Measurements from ENCODE around the gene TNC.

The TNC gene

GRCh38 chr9:115073456-115073855 is 44.5 kb downstream of the TNC start:
- Histone ChIP-seq H3K4me3 (ENCODE audit: low read depth in 1 of 2, low read length in 2 of 2) (no peak overlapping the region), H3K4me1 (ENCODE audit: control insufficient read depth in 1 of 2, insufficient read depth in 2 of 2, low read length in 2 of 2) (peaks cover 0 to 8% of the 10 kb centered on the region in 2 donors), H3K27me3 (ENCODE audit: low read depth, low read length) (no peaks in the 10 kb centered on the region), H3K9me3 (ENCODE audit: control insufficient read depth in 1 of 2, low read length in 2 of 2) (no peaks in the 10 kb centered on the region), H3K36me3 (ENCODE audit: control insufficient read depth in 1 of 2, insufficient read depth in 2 of 2, low read length in 2 of 2) (peaks cover 34 to 61% of the 10 kb centered on the region in 2 donors), H3K27ac (ENCODE audit: low read length) (no peak overlapping the region)

DNA sequence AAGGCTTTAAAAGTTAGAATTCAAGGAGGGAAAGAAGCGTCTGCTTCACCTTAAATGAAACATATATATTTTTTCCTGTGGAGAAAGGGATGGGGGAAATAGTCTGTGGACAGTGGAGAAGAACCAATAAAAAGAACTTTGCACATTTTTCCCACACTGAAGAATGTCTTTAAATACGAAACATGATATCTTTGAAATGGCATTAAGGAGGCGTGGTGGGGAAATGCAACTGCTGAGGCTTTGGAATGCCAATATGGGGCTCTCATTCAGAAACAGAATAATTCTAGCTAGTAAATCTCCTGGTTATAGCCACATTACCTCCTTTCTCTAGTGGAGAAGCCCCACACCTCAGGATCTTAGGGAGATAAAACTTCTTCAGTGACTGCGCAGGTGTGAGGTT is 46.8 kb downstream of the TNC start:
- Histone ChIP-seq H3K9me3 (ENCODE audit: control insufficient read depth in 1 of 2, low read length in 2 of 2) (no peaks in the 10 kb centered on the region), H3K4me1 (ENCODE audit: control insufficient read depth in 1 of 2, insufficient read depth in 2 of 2, low read length in 2 of 2) (peaks cover 0 to 25% of the 10 kb centered on the region in 2 donors), H3K36me3 (ENCODE audit: control insufficient read depth in 1 of 2, insufficient read depth in 2 of 2, low read length in 2 of 2) (peaks cover 31 to 59% of the 10 kb centered on the region in 2 donors), H3K27ac (ENCODE audit: low read length) (no peak overlapping the region), H3K4me3 (ENCODE audit: low read depth in 1 of 2, low read length in 2 of 2) (no peak overlapping the region), H3K27me3 (ENCODE audit: low read depth, low read length) (no peaks in the 10 kb centered on the region)

GRCh38 chr9:115069771-115070170 is 48.2 kb downstream of the TNC start:
- peaks cover 33 to 47% of the 10 kb centered on the region in 2 donors for H3K36me3 ChIP-seq (ENCODE audit: control insufficient read depth in 1 of 2, insufficient read depth in 2 of 2, low read length in 2 of 2)
- H3K27ac ChIP-seq (ENCODE audit: low read length) = no peak overlapping the region

DNA sequence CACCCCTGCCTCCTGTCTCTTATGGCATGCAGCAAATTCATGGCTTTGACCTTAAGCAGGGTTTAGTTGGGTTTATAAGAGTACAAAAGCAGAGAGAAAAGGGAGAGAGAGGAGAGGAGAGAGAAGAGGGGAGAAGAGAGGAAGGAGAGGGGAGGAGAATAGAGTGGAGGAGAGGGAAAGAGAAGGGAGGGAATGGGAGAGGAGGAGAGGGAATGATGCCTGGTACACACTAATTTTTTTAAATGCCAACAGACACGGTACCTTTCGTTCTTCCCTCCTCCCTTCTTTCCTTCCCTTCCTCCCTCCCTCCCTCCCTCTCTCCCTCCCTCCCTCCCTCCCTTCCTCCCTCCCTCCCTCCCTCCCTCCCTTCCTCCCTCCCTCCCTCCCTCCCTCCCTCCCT is 48.7 kb downstream of the TNC start:
- H3K9me3 ChIP-seq (ENCODE audit: control insufficient read depth in 1 of 2, low read length in 2 of 2) = no peaks in the 10 kb centered on the region
- H3K4me3 ChIP-seq (ENCODE audit: low read depth in 1 of 2, low read length in 2 of 2) = no peak overlapping the region
- H3K4me1 ChIP-seq (ENCODE audit: control insufficient read depth in 1 of 2, insufficient read depth in 2 of 2, low read length in 2 of 2) = peaks cover 0 to 36% of the 10 kb centered on the region in 2 donors
- no peaks in the 10 kb centered on the region for H3K27me3 ChIP-seq (ENCODE audit: low read depth, low read length)
- H3K27ac ChIP-seq (ENCODE audit: low read length) = peak overlapping the region; percentile 76
- peaks cover 35 to 46% of the 10 kb centered on the region in 2 donors for H3K36me3 ChIP-seq (ENCODE audit: control insufficient read depth in 1 of 2, insufficient read depth in 2 of 2, low read length in 2 of 2)

More at GRCh38 chr9:115069771-115070170, 48.2 kb downstream of the TNC start:
- H3K9me3 ChIP-seq (ENCODE audit: control insufficient read depth in 1 of 2, low read length in 2 of 2) = no peaks in the 10 kb centered on the region
- H3K27me3 ChIP-seq (ENCODE audit: low read depth, low read length) = no peaks in the 10 kb centered on the region
- H3K4me3 ChIP-seq (ENCODE audit: low read depth in 1 of 2, low read length in 2 of 2) = no peak overlapping the region
- peaks cover 0 to 32% of the 10 kb centered on the region in 2 donors for H3K4me1 ChIP-seq (ENCODE audit: control insufficient read depth in 1 of 2, insufficient read depth in 2 of 2, low read length in 2 of 2)

DNA sequence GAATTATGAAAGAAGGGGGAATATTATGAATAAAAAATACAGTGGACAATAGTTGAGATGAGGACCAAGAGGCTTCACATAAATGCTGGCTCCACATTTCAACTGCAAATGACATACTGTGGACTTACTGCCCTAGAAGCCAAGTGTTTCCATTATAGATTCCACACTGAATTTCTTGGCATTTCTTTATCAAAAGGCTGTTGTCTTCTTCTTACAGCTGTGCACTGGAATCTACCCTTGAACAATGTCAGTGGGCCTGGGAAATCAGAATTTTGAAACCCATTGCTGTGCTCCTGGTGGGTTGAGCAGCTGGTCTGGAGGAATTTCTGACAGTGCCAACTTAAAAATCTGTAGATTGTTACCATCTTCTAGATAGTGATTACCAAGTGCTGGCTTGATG is 49.9 kb downstream of the TNC start:
- Histone ChIP-seq H3K4me1 (ENCODE audit: control insufficient read depth in 1 of 2, insufficient read depth in 2 of 2, low read length in 2 of 2) (peaks cover 0 to 37% of the 10 kb centered on the region in 2 donors), H3K36me3 (ENCODE audit: control insufficient read depth in 1 of 2, insufficient read depth in 2 of 2, low read length in 2 of 2) (peaks cover 24 to 35% of the 10 kb centered on the region in 2 donors), H3K9me3 (ENCODE audit: control insufficient read depth in 1 of 2, low read length in 2 of 2) (no peaks in the 10 kb centered on the region), H3K4me3 (ENCODE audit: low read depth in 1 of 2, low read length in 2 of 2) (no peak overlapping the region), H3K27me3 (ENCODE audit: low read depth, low read length) (no peaks in the 10 kb centered on the region), H3K27ac (ENCODE audit: low read length) (peak overlapping the region; percentile 43)

GRCh38 chr9:115063058-115063845 is 54.7 kb downstream of the TNC start:
- no peak overlapping the region for H3K4me3 ChIP-seq (ENCODE audit: low read depth in 1 of 2, low read length in 2 of 2)
- H3K36me3 ChIP-seq (ENCODE audit: control insufficient read depth in 1 of 2, insufficient read depth in 2 of 2, low read length in 2 of 2) = peaks cover 7 to 22% of the 10 kb centered on the region in 2 donors
- H3K27me3 ChIP-seq (ENCODE audit: low read depth, low read length) = no peaks in the 10 kb centered on the region
- H3K9me3 ChIP-seq (ENCODE audit: control insufficient read depth in 1 of 2, low read length in 2 of 2) = no peaks in the 10 kb centered on the region
- H3K27ac ChIP-seq (ENCODE audit: low read length) = peak overlapping the region; percentile 58
- H3K4me1 ChIP-seq (ENCODE audit: control insufficient read depth in 1 of 2, insufficient read depth in 2 of 2, low read length in 2 of 2) = peaks cover 0 to 37% of the 10 kb centered on the region in 2 donors

DNA sequence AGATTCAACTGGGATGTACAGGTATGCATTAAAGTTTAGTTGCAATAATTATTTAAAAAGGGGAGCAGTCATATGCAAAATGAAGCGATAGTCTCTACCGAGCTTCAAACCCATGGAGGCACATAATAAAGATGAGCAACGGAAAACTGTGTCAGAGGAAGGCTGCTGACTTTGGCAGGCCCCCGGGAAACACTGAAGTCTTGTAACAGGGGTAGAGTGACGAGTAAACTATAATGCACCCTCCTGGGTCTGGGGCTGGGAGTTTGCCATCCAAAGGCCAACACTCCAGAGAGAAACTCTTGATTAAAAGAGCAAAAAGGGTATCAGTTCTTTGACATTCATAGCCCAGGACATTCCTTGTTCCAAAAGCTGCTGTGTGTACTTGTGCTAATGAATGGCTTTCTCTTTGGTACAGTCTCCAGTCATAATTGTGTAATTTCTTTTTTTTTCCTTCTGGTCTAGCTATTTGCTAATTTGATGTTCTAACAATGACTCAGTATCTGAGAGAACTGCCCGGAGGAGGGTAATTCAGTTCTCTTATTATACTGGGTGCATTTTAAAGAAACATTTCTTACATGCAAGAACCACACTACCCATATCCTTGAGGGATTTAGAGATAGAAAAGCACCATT is 59.2 kb downstream of the TNC start:
- Histone ChIP-seq H3K27me3 (ENCODE audit: low read depth, low read length) (no peaks in the 10 kb centered on the region), H3K4me3 (ENCODE audit: low read depth in 1 of 2, low read length in 2 of 2) (no peak overlapping the region), H3K9me3 (ENCODE audit: control insufficient read depth in 1 of 2, low read length in 2 of 2) (no peaks in the 10 kb centered on the region), H3K36me3 (ENCODE audit: control insufficient read depth in 1 of 2, insufficient read depth in 2 of 2, low read length in 2 of 2) (peaks cover 15 to 45% of the 10 kb centered on the region in 2 donors), H3K27ac (ENCODE audit: low read length) (peak overlapping the region; percentile 7), H3K4me1 (ENCODE audit: control insufficient read depth in 1 of 2, insufficient read depth in 2 of 2, low read length in 2 of 2) (peaks cover 0 to 13% of the 10 kb centered on the region in 2 donors)

DNA sequence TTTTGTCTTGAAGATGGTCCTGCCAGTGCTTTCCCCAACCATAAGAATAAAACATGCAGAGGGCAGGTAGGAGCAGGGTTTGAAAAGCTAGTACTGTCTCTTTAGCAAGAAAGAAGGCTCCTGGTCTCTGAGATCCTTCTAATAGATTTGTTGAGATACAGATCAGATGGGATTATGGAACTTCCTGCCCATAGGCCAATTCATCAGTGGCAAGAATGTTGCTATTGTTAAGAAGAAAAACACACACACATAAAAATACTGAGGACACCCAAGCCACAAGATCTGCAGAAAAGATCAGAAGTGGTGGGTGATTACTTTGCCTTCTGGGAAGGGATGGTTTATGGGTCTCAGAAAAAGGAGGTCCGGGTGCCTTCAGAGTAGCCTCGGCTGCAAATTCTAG is 59.8 kb downstream of the TNC start:
- Histone ChIP-seq H3K27ac (ENCODE audit: low read length) (no peak overlapping the region), H3K27me3 (ENCODE audit: low read depth, low read length) (no peaks in the 10 kb centered on the region), H3K4me3 (ENCODE audit: low read depth in 1 of 2, low read length in 2 of 2) (no peak overlapping the region), H3K4me1 (ENCODE audit: control insufficient read depth in 1 of 2, insufficient read depth in 2 of 2, low read length in 2 of 2) (peaks cover 0 to 13% of the 10 kb centered on the region in 2 donors), H3K36me3 (ENCODE audit: control insufficient read depth in 1 of 2, insufficient read depth in 2 of 2, low read length in 2 of 2) (peaks cover 15 to 49% of the 10 kb centered on the region in 2 donors), H3K9me3 (ENCODE audit: control insufficient read depth in 1 of 2, low read length in 2 of 2) (no peaks in the 10 kb centered on the region)

GRCh38 chr9:115057559-115057958 is 60.4 kb downstream of the TNC start:
- Histone ChIP-seq H3K27ac (ENCODE audit: low read length) (no peak overlapping the region), H3K4me3 (ENCODE audit: low read depth in 1 of 2, low read length in 2 of 2) (no peak overlapping the region), H3K9me3 (ENCODE audit: control insufficient read depth in 1 of 2, low read length in 2 of 2) (no peaks in the 10 kb centered on the region), H3K36me3 (ENCODE audit: control insufficient read depth in 1 of 2, insufficient read depth in 2 of 2, low read length in 2 of 2) (peaks cover 15 to 55% of the 10 kb centered on the region in 2 donors), H3K27me3 (ENCODE audit: low read depth, low read length) (no peaks in the 10 kb centered on the region), H3K4me1 (ENCODE audit: control insufficient read depth in 1 of 2, insufficient read depth in 2 of 2, low read length in 2 of 2) (peaks cover 0 to 8% of the 10 kb centered on the region in 2 donors)

GRCh38 chr9:115050002-115050490 is 67.9 kb downstream of the TNC start:
- H3K4me1 ChIP-seq (ENCODE audit: control insufficient read depth in 1 of 2, insufficient read depth in 2 of 2, low read length in 2 of 2) = peaks cover 0 to 23% of the 10 kb centered on the region in 2 donors
- no peaks in the 10 kb centered on the region for H3K27me3 ChIP-seq (ENCODE audit: low read depth, low read length)
- H3K4me3 ChIP-seq (ENCODE audit: low read depth in 1 of 2, low read length in 2 of 2) = no peak overlapping the region
- no peak overlapping the region for H3K27ac ChIP-seq (ENCODE audit: low read length)
- H3K9me3 ChIP-seq (ENCODE audit: control insufficient read depth in 1 of 2, low read length in 2 of 2) = no peaks in the 10 kb centered on the region
- H3K36me3 ChIP-seq (ENCODE audit: control insufficient read depth in 1 of 2, insufficient read depth in 2 of 2, low read length in 2 of 2) = peaks cover 0 to 35% of the 10 kb centered on the region in 2 donors

GRCh38 chr9:115046824-115047223 is 71.1 kb downstream of the TNC start:
- H3K4me3 ChIP-seq (ENCODE audit: low read depth in 1 of 2, low read length in 2 of 2) = no peak overlapping the region
- no peaks in the 10 kb centered on the region for H3K27me3 ChIP-seq (ENCODE audit: low read depth, low read length)
- H3K36me3 ChIP-seq (ENCODE audit: control insufficient read depth in 1 of 2, insufficient read depth in 2 of 2, low read length in 2 of 2) = peaks cover 4 to 34% of the 10 kb centered on the region in 2 donors
- peaks cover 0 to 34% of the 10 kb centered on the region in 2 donors for H3K4me1 ChIP-seq (ENCODE audit: control insufficient read depth in 1 of 2, insufficient read depth in 2 of 2, low read length in 2 of 2)
- H3K27ac ChIP-seq (ENCODE audit: low read length) = no peak overlapping the region
- no peaks in the 10 kb centered on the region for H3K9me3 ChIP-seq (ENCODE audit: control insufficient read depth in 1 of 2, low read length in 2 of 2)
